Activated CD8-positive, alpha-beta T cell treated with anti-CD3 and anti-CD28 coated beads for 36 hours (primary cell): ENCODE data around the gene TFCP2L1. TPM values are rescaled to one million over a fixed set of nuclear protein-coding genes. Genes with fewer than 3 reads are reported as not detected.

Source experiments
- ATAC-seq: fragments of 200-7000 bp; cut with Tn5 transposase; one replicate; pipeline ENCODE4 v1.10.0; 2021; ENCODE audit warnings: mild to moderate bottlenecking, moderate library complexity
- CTCF ChIA-PET: fragments of 350-600 bp; sonication (Branson Sonifier 250); formaldehyde crosslinking; loops from one replicate; lab custom pipeline; 2021; ENCODE audit warnings: antibody characterized with exemption; lab: Charles Lee
- POLR2A ChIA-PET: fragments of 350-600 bp; sonication (Branson Sonifier 250); formaldehyde crosslinking; loops from one replicate; lab custom pipeline; 2021; ENCODE audit warnings: antibody characterized with exemption; lab: Charles Lee
- DNase-seq: peaks from one replicate; pipeline ENCODE4 v3.0.0-alpha.2; 2020
- H3K27ac Mint-ChIP-seq: one replicate; pipeline ENCODE4 v1.8.0; 2021; ENCODE audit warnings: mild to moderate bottlenecking, mixed read lengths
- H3K27me3 Mint-ChIP-seq: one replicate; pipeline ENCODE4 v1.8.0; 2021; ENCODE audit warnings: mixed read lengths
- H3K36me3 Mint-ChIP-seq: one replicate; pipeline ENCODE4 v1.8.0; 2021; ENCODE audit warnings: low read depth, mixed read lengths
- H3K4me1 Mint-ChIP-seq: one replicate; pipeline ENCODE4 v1.8.0; 2021; ENCODE audit warnings: low read depth, mixed read lengths
- H3K4me3 Mint-ChIP-seq: one replicate; pipeline ENCODE4 v1.8.0; 2021; ENCODE audit warnings: mild to moderate bottlenecking, moderate library complexity, mixed read lengths
- H3K9me3 Mint-ChIP-seq: one replicate; pipeline ENCODE4 v1.8.0; 2021; ENCODE audit warnings: mixed read lengths
- CTCF ChIP-seq: fragments of 200-600 bp; IDR thresholded peaks from one replicate; pipeline ENCODE4 v1.8.0; 2022; ENCODE audit warnings: antibody characterized with exemption, mild to moderate bottlenecking
- intact Hi-C: fragments of 100-400 bp; cut with micrococcal nuclease; formaldehyde crosslinking; loops from one replicate; pipeline ENCODE4 v1.10.0; 2022
- total RNA-seq, 2 experiments: library from RNA; stranded (reverse); gene quantifications; one replicate each; pipeline ENCODE4 v1.2.3, GENCODE V29; 2021

Gene TFCP2L1
- total RNA-seq, 2 experiments from 2014 or later: 0.04 TPM; not detected in 1

GRCh38 chr2:121200419-121201315 is 84.3 kb downstream of the TFCP2L1 start:
- intact Hi-C loops: no loop called here
- no peak overlapping the region for H3K27ac Mint-ChIP-seq
- H3K36me3 Mint-ChIP-seq: no peaks in the 10 kb centered on the region
- H3K4me3 Mint-ChIP-seq: no peak overlapping the region
- DNase-seq (no peak), ATAC-seq (no peak)
- CTCF ChIA-PET: no interaction called here
- POLR2A ChIA-PET: interaction anchor here (0.6 kb wide), 1 partner anchor 895 kb away, joined by 3 read pairs; no protein-coding TSS in a partner anchor
- no peaks in the 10 kb centered on the region for H3K27me3 Mint-ChIP-seq
- no peak for TF ChIP-seq CTCF
- H3K9me3 Mint-ChIP-seq: no peaks in the 10 kb centered on the region
- H3K4me1 Mint-ChIP-seq: no peaks in the 10 kb centered on the region

DNA sequence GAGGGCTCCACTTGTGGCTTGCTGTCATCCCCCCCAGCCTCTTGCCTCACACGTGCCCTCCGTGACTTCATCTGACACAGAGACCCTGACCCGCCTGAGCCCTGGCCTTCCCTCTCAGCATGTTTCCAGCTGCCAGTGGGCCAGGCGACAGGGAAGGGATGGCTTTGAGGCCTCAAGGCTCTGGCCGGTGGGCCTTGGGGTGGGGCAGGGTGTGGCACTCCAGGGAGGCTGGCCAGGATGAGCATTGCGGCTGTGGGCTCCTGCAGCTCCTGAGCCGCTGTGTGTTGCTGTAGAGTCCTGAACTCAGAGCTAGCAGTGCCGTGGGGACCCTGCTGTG is 85.0 kb downstream of the TFCP2L1 start:
- ATAC-seq: no peak
- CTCF ChIA-PET: no interaction called here
- no peak overlapping the region for H3K27ac Mint-ChIP-seq
- no peaks in the 10 kb centered on the region for H3K9me3 Mint-ChIP-seq
- no peaks in the 10 kb centered on the region for H3K36me3 Mint-ChIP-seq
- no peaks in the 10 kb centered on the region for H3K27me3 Mint-ChIP-seq
- intact Hi-C loops: no loop called here
- H3K4me1 Mint-ChIP-seq: no peaks in the 10 kb centered on the region
- POLR2A ChIA-PET: no interaction called here
- TF ChIP-seq CTCF: no peak
- DNase-seq: no peak
- H3K4me3 Mint-ChIP-seq: no peak overlapping the region

DNA sequence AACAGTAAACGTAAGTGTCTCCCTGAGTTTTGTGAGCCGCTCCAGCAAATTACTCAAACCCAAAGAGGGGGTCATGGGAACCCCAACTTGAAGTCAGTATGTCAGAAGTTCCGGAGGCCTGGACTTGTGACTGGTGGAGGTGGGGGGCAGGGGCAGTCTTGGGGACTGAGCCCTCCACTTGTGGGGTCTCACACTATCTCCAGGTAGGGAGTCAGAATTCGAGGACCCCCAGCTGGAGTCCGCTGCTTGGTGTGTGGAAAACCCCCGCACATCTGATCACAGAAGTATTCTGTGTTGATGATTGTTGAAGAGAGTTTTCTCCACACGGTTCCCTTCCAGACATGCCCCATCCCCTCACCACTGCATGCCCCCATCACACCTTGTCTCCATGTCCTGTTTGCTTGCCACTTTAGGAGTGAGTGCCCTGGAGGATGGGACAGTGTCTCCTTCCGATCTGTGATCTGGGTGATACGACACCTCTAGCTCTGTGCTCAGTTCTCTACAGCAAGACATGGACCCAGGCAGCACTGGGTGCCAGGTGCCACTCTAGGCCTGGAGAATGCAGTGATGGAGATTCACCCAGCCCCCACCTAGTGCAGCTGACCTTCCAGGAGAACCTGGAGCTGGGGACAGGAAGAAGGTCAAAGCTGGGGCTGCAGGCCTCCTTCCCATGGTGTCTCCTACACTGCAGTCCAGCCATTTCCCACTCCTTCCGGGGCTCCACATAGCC is 85.6 kb downstream of the TFCP2L1 start:
- ATAC-seq: no peak
- TF ChIP-seq CTCF: no peak
- Mint-ChIP-seq H3K4me3 (no peak overlapping the region), H3K27me3 (no peaks in the 10 kb centered on the region), H3K27ac (no peak overlapping the region), H3K36me3 (no peaks in the 10 kb centered on the region), H3K4me1 (no peaks in the 10 kb centered on the region), H3K9me3 (no peaks in the 10 kb centered on the region)
- CTCF ChIA-PET: no interaction called here
- DNase-seq: no peak
- intact Hi-C loops: no loop called here
- POLR2A ChIA-PET: no interaction called here

DNA sequence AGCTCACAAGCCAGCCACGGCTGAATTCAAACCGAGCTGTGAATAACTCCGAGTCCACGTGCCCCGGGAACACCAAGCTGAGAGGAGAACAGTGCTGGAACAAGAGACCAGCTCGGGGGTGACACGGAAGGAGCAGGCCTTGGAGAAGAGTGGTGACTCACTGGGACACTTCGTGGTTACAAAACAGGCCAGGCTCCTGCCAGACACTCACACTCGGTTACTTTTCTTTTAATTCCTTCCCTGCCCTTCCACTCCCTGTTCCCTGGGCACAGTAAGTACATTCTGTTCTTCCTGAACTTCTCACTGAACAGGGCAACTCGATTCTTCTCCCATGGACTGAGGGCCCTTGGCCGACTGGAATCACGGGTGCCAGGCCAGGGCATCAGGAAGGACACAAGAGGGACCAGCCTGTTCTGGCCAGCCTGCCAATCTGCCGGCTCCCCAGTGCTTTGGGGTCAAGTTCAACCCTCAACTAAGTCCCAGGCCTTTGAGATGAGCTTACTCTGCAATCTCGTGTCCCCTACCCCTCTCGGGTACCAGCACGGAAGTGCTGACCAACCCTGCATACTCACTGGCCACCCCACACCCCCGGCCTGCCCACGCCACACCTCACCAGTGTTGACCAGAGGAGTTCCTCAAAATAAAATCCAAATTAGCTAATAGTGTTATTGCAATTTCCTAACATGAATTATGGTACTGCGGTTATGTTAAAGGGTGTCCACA is 87.5 kb downstream of the TFCP2L1 start:
- POLR2A ChIA-PET: no interaction called here

More for the DNA sequence above, 87.5 kb downstream of the TFCP2L1 start:
- Mint-ChIP-seq H3K4me3 (no peak overlapping the region), H3K36me3 (no peaks in the 10 kb centered on the region), H3K9me3 (no peaks in the 10 kb centered on the region), H3K4me1 (no peaks in the 10 kb centered on the region), H3K27me3 (no peaks in the 10 kb centered on the region), H3K27ac (no peak overlapping the region)
- no peak for DNase-seq
- intact Hi-C loops: no loop called here
- no peak for ATAC-seq
- CTCF ChIA-PET: no interaction called here
- no peak for TF ChIP-seq CTCF
